Measurements from ENCODE around the gene KIFAP3. TPM values are rescaled to one million over a fixed set of nuclear protein-coding genes. Genes with fewer than 3 reads are reported as not detected.

The KIFAP3 gene
- total RNA-seq, 1 experiment from 2014 or later, result 20.0 TPM

- no peak for TF ChIP-seq CTCF (IDR thresholded peaks at IDR 0.05)
- intact Hi-C loops (cut with micrococcal nuclease; ENCODE audit: unreplicated experiment), result no loop called here
- no TSS peak for BruUV-seq (replicated peaks)
- H3K27me3 ChIP-seq (ENCODE audit: control insufficient read depth, insufficient read depth, low read length), result no peaks in the 10 kb centered on the region; the same call in 1 of the 2 replicates
- H3K9me3 ChIP-seq (ENCODE audit: control insufficient read depth, insufficient read depth, low read depth, low read length), result no peaks in the 10 kb centered on the region
- ChIA-PET CTCF (interaction anchor here (0.6 kb wide), 1 partner anchor 517 kb away, joined by 3 read pairs; no protein-coding TSS in a partner anchor), POLR2A (interaction anchor here (0.6 to 0.7 kb wide), 8 partner anchors 35 to 1037 kb away, joined by 3 to 14 read pairs (median 4); no protein-coding TSS in a partner anchor)
- H3K4me3 ChIP-seq (ENCODE audit: low read depth in 2 of 2, low read length in 2 of 2), result peak overlapping the region; percentile 73 to 92
- ATAC-seq, result peak; percentile 26
- peak overlapping the region; percentile 100 for H3K27ac ChIP-seq (ENCODE audit: low read length)
- in situ Hi-C loops (cut with HindIII; ENCODE audit: low pct_unique_long_range_greater_than_20kb, low sequenced_read_pairs), result no loop called here
- peaks cover 28% of the 10 kb centered on the region for H3K4me1 ChIP-seq (ENCODE audit: control insufficient read depth, insufficient read depth, low read length)
- no peak for DNase-seq (ENCODE audit: low read depth, low spot score)
- H3K36me3 ChIP-seq (ENCODE audit: control insufficient read depth, insufficient read depth, low read length), result peaks cover 13% of the 10 kb centered on the region
Observed at GRCh38 chr1:169892927-169893644, 181.4 kb downstream of the KIFAP3 start.

GRCh38 chr1:169892176-169892926 lies 182.1 kb downstream of the KIFAP3 start:
- CTCF ChIA-PET, result no interaction called here
- Histone ChIP-seq H3K27ac (ENCODE audit: low read length) (peak overlapping the region; percentile 100), H3K9me3 (ENCODE audit: control insufficient read depth, insufficient read depth, low read depth, low read length) (no peaks in the 10 kb centered on the region), H3K27me3 (ENCODE audit: control insufficient read depth, insufficient read depth, low read length) (no peaks in the 10 kb centered on the region), H3K4me1 (ENCODE audit: control insufficient read depth, insufficient read depth, low read length) (peaks cover 28% of the 10 kb centered on the region), H3K4me3 (ENCODE audit: low read depth in 2 of 2, low read length in 2 of 2) (peak overlapping the region; percentile 73 to 92), H3K36me3 (ENCODE audit: control insufficient read depth, insufficient read depth, low read length) (peaks cover 13% of the 10 kb centered on the region)
- intact Hi-C loops (cut with micrococcal nuclease; ENCODE audit: unreplicated experiment) (no loop called here), in situ Hi-C loops (cut with HindIII; ENCODE audit: low pct_unique_long_range_greater_than_20kb, low sequenced_read_pairs) (no loop called here)
- ATAC-seq, result no peak
- TSS peak; percentile 66 for BruUV-seq (replicated peaks)
- TF ChIP-seq TCF7L2 (IDR thresholded peaks at IDR 0.05; ENCODE audit: low read depth, low read length) (no peak), SIN3A (IDR thresholded peaks at IDR 0.05; ENCODE audit: borderline replicate concordance, insufficient read depth, low read depth, low read length) (no peak), CTCF (IDR thresholded peaks at IDR 0.05) (no peak), REST (IDR thresholded peaks at IDR 0.05; ENCODE audit: insufficient read depth in 1 of 2, low read depth in 2 of 2, low read length in 1 of 2) (no peak), POLR2AphosphoS5 (IDR thresholded peaks at IDR 0.05; ENCODE audit: low read depth, low read length) (no peak)
- DNase-seq (ENCODE audit: low read depth, low spot score), result no peak
- POLR2A ChIA-PET, result no interaction called here
